Superior temporal gyrus (tissue), 1 donor: ENCODE measurements around the gene OR51B2.
"Not testable (repeated sequence)": the region's sequence is repeated elsewhere in the genome, so short reads cannot be mapped to it uniquely, and the experiment has no call there.

Experiments
- DNase-seq: peaks from one replicate; pipeline ENCODE4 v3.0.0-alpha.2; 2016; ENCODE audit errors: extremely low spot score

OR51B2 gene

GRCh38 chr11:5324197-5324596, at the start of gene OR51B2:
OR51B2 (minus strand) TSS chr11:5324297; CDS start chr11:5324297, 0 bp downstream.
- no peak for DNase-seq

GRCh38 chr11:5369789-5370188, 45.7 kb upstream of the OR51B2 start:
- no peak for DNase-seq

- DNase-seq = no peak
Observed at GRCh38 chr11:5368502-5369043, 44.5 kb upstream of the OR51B2 start.

GRCh38 chr11:5367448-5368074, 43.5 kb upstream of the OR51B2 start:
- DNase-seq = no peak

GRCh38 chr11:5366856-5367255, 42.8 kb upstream of the OR51B2 start:
- no peak for DNase-seq

- not testable (repeated sequence) for DNase-seq
Observed at GRCh38 chr11:5366365-5366764, 42.3 kb upstream of the OR51B2 start.

- DNase-seq = no peak
Observed at GRCh38 chr11:5364214-5364613, 40.1 kb upstream of the OR51B2 start.

- DNase-seq = no peak
Observed at GRCh38 chr11:5363679-5364078, 39.6 kb upstream of the OR51B2 start.

- no peak for DNase-seq
Observed at GRCh38 chr11:5362017-5362625, 38.0 kb upstream of the OR51B2 start.

- not testable (repeated sequence) for DNase-seq
Observed at GRCh38 chr11:5356031-5356430, 31.9 kb upstream of the OR51B2 start.

- DNase-seq = no peak
Observed at GRCh38 chr11:5351208-5351607, 27.1 kb upstream of the OR51B2 start, which contains the start of gene OR51B6. OR51B6 (plus strand) TSS chr11:5351508; CDS start chr11:5351508, 0 bp downstream.

GRCh38 chr11:5349550-5349949, 25.5 kb upstream of the OR51B2 start:
- DNase-seq = no peak

- DNase-seq = no peak
Observed at GRCh38 chr11:5348551-5349194, 24.6 kb upstream of the OR51B2 start.

- DNase-seq = no peak
Observed at GRCh38 chr11:5345831-5346230, 21.7 kb upstream of the OR51B2 start.

GRCh38 chr11:5343474-5344335, 19.6 kb upstream of the OR51B2 start, which contains the start of gene OR51B5:
OR51B5 (minus strand) TSS chr11:5343524; CDS start chr11:5343524, 0 bp downstream.
- DNase-seq = no peak

GRCh38 chr11:5339771-5340322, 15.8 kb upstream of the OR51B2 start:
- DNase-seq = no peak

GRCh38 chr11:5337253-5337652, 13.2 kb upstream of the OR51B2 start:
- not testable (repeated sequence) for DNase-seq

GRCh38 chr11:5336331-5336730, 12.2 kb upstream of the OR51B2 start:
- no peak for DNase-seq

- DNase-seq = no peak
Observed at GRCh38 chr11:5335170-5335569, 11.1 kb upstream of the OR51B2 start.

- DNase-seq = no peak
Observed at GRCh38 chr11:5317292-5317691, 6.8 kb downstream of the OR51B2 start.

GRCh38 chr11:5313326-5314023, 10.6 kb downstream of the OR51B2 start:
- DNase-seq = not testable (repeated sequence)
